ENCODE data around the gene DENND1B.

Gene DENND1B

GRCh38 chr1:197683895-197684553 is 91.3 kb downstream of the DENND1B start (continued):
- TF ChIP-seq ZSCAN16 (tag by site-specific recombination; IDR thresholded peaks at IDR 0.05) (no peak), SCRT1 (tag by site-specific recombination; IDR thresholded peaks at IDR 0.05; ENCODE audit: borderline replicate concordance) (no peak), ZNF610 (tag by site-specific recombination; IDR thresholded peaks at IDR 0.05; ENCODE audit: borderline replicate concordance) (no peak), IKZF3 (tag by site-specific recombination; IDR thresholded peaks at IDR 0.05) (no peak), SCRT2 (tag by site-specific recombination; IDR thresholded peaks at IDR 0.05) (no peak), ZNF555 (tag by site-specific recombination; conservative IDR thresholded peaks at IDR 0.05) (no peak), KLF16 (tag by site-specific recombination; IDR thresholded peaks at IDR 0.05) (0 out of 2 replicates have a peak, but pooled peaks have one; percentile 22), YY2 (tag by site-specific recombination; IDR thresholded peaks at IDR 0.05) (no peak), ZNF596 (tag by site-specific recombination; IDR thresholded peaks at IDR 0.05) (no peak), ZBTB48 (tag by site-specific recombination; IDR thresholded peaks at IDR 0.05) (no peak), ZNF398 (tag by site-specific recombination; IDR thresholded peaks at IDR 0.05) (no peak), PRDM6 (tag by site-specific recombination; IDR thresholded peaks at IDR 0.05) (peak; percentile 98), ZNF266 (tag by site-specific recombination; IDR thresholded peaks at IDR 0.05; ENCODE audit: low read depth) (no peak), ZNF530 (tag by site-specific recombination; IDR thresholded peaks at IDR 0.05; ENCODE audit: low read depth) (no peak), ZNF416 (tag by site-specific recombination; IDR thresholded peaks at IDR 0.05) (no peak), ZNF211 (tag by site-specific recombination; IDR thresholded peaks at IDR 0.05; ENCODE audit: low read depth) (no peak), OSR2 (tag by site-specific recombination; IDR thresholded peaks at IDR 0.05) (peak; percentile 64; the same call in 1 of the 2 replicates), ZNF112 (tag by site-specific recombination; IDR thresholded peaks at IDR 0.05) (no peak), TRIM28 (IDR thresholded peaks at IDR 0.05; ENCODE audit: borderline replicate concordance, low read length) (no peak), ZSCAN23 (tag by site-specific recombination; IDR thresholded peaks at IDR 0.05) (no peak), ZNF157 (tag by site-specific recombination; IDR thresholded peaks at IDR 0.05) (no peak), GLI4 (tag by site-specific recombination; IDR thresholded peaks at IDR 0.05) (no peak), ZNF121 (tag by site-specific recombination; IDR thresholded peaks at IDR 0.05) (no peak), ZNF10 (tag by site-specific recombination; IDR thresholded peaks at IDR 0.05) (peak; percentile 83; the same call in 1 of the 2 replicates), ZBTB17 (tag by site-specific recombination; IDR thresholded peaks at IDR 0.05) (no peak), ELK4 (IDR thresholded peaks at IDR 0.05; ENCODE audit: borderline replicate concordance, low read depth, low read length) (no peak), ZNF426 (tag by site-specific recombination; IDR thresholded peaks at IDR 0.05) (no peak)
- TF ChIP-seq, protein P1, sequence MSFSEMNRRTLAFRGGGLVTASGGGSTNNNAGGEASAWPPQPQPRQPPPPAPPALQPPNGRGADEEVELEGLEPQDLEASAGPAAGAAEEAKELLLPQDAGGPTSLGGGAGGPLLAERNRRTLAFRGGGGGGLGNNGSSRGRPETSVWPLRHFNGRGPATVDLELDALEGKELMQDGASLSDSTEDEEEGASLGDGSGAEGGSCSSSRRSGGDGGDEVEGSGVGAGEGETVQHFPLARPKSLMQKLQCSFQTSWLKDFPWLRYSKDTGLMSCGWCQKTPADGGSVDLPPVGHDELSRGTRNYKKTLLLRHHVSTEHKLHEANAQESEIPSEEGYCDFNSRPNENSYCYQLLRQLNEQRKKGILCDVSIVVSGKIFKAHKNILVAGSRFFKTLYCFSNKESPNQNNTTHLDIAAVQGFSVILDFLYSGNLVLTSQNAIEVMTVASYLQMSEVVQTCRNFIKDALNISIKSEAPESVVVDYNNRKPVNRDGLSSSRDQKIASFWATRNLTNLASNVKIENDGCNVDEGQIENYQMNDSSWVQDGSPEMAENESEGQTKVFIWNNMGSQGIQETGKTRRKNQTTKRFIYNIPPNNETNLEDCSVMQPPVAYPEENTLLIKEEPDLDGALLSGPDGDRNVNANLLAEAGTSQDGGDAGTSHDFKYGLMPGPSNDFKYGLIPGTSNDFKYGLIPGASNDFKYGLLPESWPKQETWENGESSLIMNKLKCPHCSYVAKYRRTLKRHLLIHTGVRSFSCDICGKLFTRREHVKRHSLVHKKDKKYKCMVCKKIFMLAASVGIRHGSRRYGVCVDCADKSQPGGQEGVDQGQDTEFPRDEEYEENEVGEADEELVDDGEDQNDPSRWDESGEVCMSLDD (tag by site-specific recombination; IDR thresholded peaks at IDR 0.05), result no peak
- TF ChIP-seq, protein P2, sequence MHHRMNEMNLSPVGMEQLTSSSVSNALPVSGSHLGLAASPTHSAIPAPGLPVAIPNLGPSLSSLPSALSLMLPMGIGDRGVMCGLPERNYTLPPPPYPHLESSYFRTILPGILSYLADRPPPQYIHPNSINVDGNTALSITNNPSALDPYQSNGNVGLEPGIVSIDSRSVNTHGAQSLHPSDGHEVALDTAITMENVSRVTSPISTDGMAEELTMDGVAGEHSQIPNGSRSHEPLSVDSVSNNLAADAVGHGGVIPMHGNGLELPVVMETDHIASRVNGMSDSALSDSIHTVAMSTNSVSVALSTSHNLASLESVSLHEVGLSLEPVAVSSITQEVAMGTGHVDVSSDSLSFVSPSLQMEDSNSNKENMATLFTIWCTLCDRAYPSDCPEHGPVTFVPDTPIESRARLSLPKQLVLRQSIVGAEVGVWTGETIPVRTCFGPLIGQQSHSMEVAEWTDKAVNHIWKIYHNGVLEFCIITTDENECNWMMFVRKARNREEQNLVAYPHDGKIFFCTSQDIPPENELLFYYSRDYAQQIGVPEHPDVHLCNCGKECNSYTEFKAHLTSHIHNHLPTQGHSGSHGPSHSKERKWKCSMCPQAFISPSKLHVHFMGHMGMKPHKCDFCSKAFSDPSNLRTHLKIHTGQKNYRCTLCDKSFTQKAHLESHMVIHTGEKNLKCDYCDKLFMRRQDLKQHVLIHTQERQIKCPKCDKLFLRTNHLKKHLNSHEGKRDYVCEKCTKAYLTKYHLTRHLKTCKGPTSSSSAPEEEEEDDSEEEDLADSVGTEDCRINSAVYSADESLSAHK (tag by site-specific recombination; IDR thresholded peaks at IDR 0.05), result 0 out of 2 replicates have a peak, but pooled peaks have one; percentile 34
- TF ChIP-seq, protein P3, sequence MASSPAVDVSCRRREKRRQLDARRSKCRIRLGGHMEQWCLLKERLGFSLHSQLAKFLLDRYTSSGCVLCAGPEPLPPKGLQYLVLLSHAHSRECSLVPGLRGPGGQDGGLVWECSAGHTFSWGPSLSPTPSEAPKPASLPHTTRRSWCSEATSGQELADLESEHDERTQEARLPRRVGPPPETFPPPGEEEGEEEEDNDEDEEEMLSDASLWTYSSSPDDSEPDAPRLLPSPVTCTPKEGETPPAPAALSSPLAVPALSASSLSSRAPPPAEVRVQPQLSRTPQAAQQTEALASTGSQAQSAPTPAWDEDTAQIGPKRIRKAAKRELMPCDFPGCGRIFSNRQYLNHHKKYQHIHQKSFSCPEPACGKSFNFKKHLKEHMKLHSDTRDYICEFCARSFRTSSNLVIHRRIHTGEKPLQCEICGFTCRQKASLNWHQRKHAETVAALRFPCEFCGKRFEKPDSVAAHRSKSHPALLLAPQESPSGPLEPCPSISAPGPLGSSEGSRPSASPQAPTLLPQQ (tag by site-specific recombination; IDR thresholded peaks at IDR 0.05), result peak; percentile 74
